ENCODE measurements around the gene RABEPK. TPM values are rescaled to one million over a fixed set of nuclear protein-coding genes. Genes with fewer than 3 reads are reported as not detected.

The RABEPK gene, protein sequence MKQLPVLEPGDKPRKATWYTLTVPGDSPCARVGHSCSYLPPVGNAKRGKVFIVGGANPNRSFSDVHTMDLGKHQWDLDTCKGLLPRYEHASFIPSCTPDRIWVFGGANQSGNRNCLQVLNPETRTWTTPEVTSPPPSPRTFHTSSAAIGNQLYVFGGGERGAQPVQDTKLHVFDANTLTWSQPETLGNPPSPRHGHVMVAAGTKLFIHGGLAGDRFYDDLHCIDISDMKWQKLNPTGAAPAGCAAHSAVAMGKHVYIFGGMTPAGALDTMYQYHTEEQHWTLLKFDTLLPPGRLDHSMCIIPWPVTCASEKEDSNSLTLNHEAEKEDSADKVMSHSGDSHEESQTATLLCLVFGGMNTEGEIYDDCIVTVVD
- 35.4 and 41.2 TPM in 2 replicates for total RNA-seq

DNA sequence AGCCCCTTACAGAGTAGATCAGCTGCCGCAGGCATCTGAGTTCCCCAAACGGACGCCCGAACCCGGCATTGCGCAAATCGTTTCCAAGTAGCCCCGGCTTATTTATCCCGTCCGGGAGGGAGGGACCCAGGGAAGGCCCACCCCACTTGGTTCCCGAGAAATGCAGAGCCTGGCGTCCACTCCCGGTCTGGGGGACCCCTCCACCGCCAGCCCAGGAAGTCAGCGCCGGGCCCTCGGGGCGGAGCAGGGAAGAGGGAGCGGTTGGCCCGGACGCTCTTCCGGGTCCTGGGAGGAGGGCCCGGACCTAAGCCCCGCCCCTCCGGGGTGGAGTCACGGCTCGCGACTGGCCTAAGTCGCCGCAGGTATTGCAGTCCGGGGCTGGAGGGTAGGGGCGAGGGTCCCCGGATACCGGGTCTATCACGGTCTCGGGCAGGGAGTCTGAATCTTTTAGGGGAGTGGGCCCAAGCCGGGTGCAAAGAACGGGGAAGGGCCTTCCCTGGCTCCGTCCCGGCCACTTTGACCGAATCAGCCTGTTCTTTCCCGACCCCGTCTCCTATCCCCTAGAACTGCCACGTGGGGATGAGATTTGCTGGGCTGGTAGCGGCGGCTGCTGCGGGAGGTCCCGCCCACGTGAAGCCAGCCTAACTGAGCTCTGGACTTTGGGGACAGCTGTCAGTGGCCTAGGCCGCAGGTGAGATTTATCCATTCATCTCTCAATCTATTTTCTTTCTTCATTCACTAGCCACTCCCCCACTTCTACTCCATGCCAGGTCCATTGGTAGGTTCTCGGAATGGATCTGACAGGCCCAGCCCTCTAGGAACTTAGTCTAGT, at the start of gene RABEPK:
Gene RABEPK, plus strand, starts transcription at position 327 of the 832 bp plus-strand sequence. CDS start 2,472 bp downstream, outside the sequence.

GRCh38 chr9:125189361-125190289, 10.7 kb upstream of the RABEPK start, which contains the start of gene PPP6C:
PPP6C (minus strand) TSS chr9:125189803; CDS start chr9:125189718, 85 bp downstream.

DNA sequence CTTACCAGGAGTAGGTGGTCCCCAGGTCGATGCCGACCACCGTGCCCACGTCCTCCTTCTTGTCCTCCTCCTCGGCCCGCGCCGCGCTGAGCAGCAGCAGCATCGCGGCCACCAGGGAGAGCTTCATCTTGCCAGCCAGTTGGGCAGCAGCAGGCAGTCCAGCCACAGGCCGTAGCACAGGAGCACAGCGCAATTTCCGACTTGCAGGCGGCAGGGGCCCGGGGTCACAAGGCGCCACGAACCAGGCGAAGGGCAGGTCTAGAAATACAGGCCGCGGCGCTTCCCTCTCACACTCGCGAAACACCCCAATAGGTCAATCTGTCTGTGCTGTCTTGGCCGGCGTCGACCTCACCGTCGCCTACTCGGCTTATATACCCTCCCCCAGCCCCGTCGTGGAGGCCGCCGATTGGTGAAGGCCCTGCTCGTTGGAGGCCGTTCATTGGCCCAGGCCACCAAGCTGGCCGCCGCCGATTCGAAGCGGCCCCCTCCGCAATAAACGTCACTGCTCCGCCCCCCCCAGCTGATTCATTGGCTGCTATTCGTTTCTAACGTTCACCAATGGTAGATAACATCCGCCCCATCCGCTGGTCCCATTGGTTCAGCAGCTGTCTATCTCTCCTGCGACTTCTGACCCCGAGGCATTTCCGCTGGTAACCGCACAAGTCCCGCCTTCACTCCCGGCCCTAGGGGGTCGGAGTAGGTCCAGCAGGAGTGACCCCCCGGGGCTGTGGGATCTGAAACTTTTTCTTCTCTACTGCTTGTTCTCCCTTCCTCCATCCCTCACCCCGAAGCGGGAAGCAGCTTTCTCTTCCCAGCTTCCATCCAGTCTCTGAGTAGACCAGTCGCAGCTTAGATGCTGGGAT, 40.9 kb downstream of the RABEPK start, which contains the start of gene HSPA5:
Gene HSPA5, minus strand, starts transcription at position 344 of the 863 bp plus-strand sequence. Its CDS starts 217 bp downstream, at position 127.

DNA sequence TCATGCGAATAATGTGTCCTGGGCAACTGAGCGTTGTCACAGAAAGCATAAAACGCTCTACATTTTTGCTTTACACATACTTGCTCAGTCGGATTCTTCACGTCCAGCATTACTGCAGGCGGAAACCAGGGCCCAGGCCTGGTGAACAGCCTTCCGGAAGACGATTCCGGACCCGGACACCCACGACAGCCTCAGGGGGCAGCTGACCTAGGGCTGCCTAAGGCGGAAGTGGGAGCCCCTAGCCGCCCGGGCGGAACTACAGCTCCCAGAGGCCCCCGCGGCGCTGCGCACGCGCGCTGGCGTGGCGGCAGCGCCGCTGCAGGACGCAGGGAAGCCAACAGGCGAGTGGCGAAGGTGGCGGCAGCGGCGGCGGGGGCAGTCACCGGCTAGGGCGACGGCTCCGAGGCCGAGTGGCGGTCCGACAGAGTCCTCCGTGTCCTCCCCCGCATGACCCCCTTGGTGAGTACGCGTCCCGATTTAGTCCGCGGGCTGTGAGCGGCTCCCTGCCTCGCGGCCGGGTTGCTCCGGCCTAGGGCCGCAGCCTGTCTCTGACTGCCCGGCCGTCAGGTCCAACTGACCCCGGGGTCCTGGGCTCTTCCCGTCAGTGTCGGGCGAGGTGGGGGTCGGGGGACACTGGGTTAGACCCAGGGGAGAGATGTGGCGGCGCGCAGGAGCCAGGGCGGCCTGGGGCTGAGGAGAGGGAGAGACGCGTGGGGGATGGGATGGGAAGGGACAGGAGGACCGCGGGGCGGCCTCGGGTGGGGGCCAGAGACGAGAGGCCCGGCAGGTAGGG, 61.4 kb downstream of the RABEPK start, which contains the start of gene GAPVD1:
Gene GAPVD1, plus strand, starts transcription at position 326 of the 793 bp plus-strand sequence. CDS start 37,096 bp downstream, outside the sequence.

Other genes with a start within 250 kb of the RABEPK start
- 3.8 and 6.3 TPM in 2 replicates for gene SCAI, start 57.0 kb upstream of the RABEPK start, total RNA-seq
- gene PPP6C, start 10.7 kb upstream of the RABEPK start, total RNA-seq = 7.9 and 11.7 TPM in 2 replicates
- 177 and 192 TPM in 2 replicates for gene HSPA5, start 40.8 kb downstream of the RABEPK start, total RNA-seq
- 41.2 and 43.8 TPM in 2 replicates for gene GAPVD1, start 61.3 kb downstream of the RABEPK start, total RNA-seq